Neural cell (in vitro differentiated cells): ENCODE measurements around the gene CACNA1F. TPM values are rescaled to one million over a fixed set of nuclear protein-coding genes. Genes with fewer than 3 reads are reported as not detected.

ENCODE experiments used
- H2AFZ ChIP-seq: fragments of 200-600, 300-800 bp; sonication (generic), shearing (Covaris generic); 2 replicates; pipeline ENCODE4 v1.6.0; 2014; ENCODE audit warnings: low read depth, mild to moderate bottlenecking, antibody characterized with exemption, low read length, moderate library complexity
- H3F3A ChIP-seq: fragments of 200-600 bp; shearing (Covaris generic); 2 replicates; pipeline ENCODE4 v1.6.1; 2016; ENCODE audit warnings: mild to moderate bottlenecking, moderate library complexity, mixed read lengths, antibody characterized with exemption, low read length; ENCODE audit not compliant: insufficient read depth, poor library complexity, severe bottlenecking
- H3K27ac ChIP-seq: fragments of 200-600, 300-800 bp; sonication (generic), shearing (Covaris generic); 2 replicates; pipeline ENCODE4 v1.5.1; 2014; ENCODE audit warnings: mild to moderate bottlenecking, low read length, moderate library complexity
- H3K27me3 ChIP-seq: fragments of 300-800, 200-600 bp; sonication (generic), shearing (Covaris generic); 2 replicates; pipeline ENCODE4 v1.6.0; 2014; ENCODE audit warnings: mild to moderate bottlenecking, low read depth, low read length, moderate library complexity; ENCODE audit not compliant: insufficient read depth
- H3K36me3 ChIP-seq: fragments of 300-800, 200-600 bp; sonication (generic), shearing (Covaris generic); 2 replicates; pipeline ENCODE4 v1.5.1; 2014; ENCODE audit warnings: mild to moderate bottlenecking, antibody characterized with exemption, low read length, moderate library complexity; ENCODE audit not compliant: insufficient read depth
- H3K4me2 ChIP-seq: fragments of 300-800, 200-600 bp; sonication (generic), shearing (Covaris generic); 2 replicates; pipeline ENCODE4 v1.6.0; 2014; ENCODE audit warnings: mild to moderate bottlenecking, low read length
- H3K4me3 ChIP-seq: fragments of 300-800, 200-600 bp; sonication (generic), shearing (Covaris generic); 2 replicates; pipeline ENCODE4 v1.5.1; 2014; ENCODE audit warnings: mild to moderate bottlenecking, low read length, moderate library complexity
- H3K79me2 ChIP-seq: fragments of 200-600 bp; shearing (Covaris generic); replicated peaks from 2 replicates; pipeline ENCODE4 v1.6.0; 2014; ENCODE audit warnings: mild to moderate bottlenecking, low read length, moderate library complexity; ENCODE audit not compliant: insufficient read depth
- H3K9ac ChIP-seq: fragments of 300-800, 200-600 bp; sonication (generic), shearing (Covaris generic); 2 replicates; pipeline ENCODE4 v1.6.1; 2016; ENCODE audit warnings: mild to moderate bottlenecking, low read length, mixed read lengths
- H3K9me2 ChIP-seq: fragments of 200-600 bp; shearing (Covaris generic); 2 replicates; pipeline ENCODE4 v1.6.1; 2016; ENCODE audit warnings: mild to moderate bottlenecking, low read length, mixed read lengths; ENCODE audit not compliant: insufficient read depth
- H3K9me3 ChIP-seq: fragments of 200-600, 300-800 bp; sonication (generic), shearing (Covaris generic); 2 replicates; pipeline ENCODE4 v1.6.1; 2016; ENCODE audit warnings: mild to moderate bottlenecking, mixed run types, low read length, moderate library complexity, mixed read lengths
- H4K20me1 ChIP-seq: fragments of 200-600 bp; shearing (Covaris generic); 2 replicates; pipeline ENCODE4 v1.6.1; 2016; ENCODE audit warnings: mild to moderate bottlenecking, mixed run types; ENCODE audit not compliant: insufficient read depth
- EP300 ChIP-seq: fragments of 450-650 bp; conservative IDR thresholded peaks from 2 replicates; pipeline ENCODE4 v1.6.1; 2014; ENCODE audit warnings: antibody characterized with exemption, mild to moderate bottlenecking, moderate library complexity; ENCODE audit not compliant: poor library complexity, severe bottlenecking
- EZH2 ChIP-seq: fragments of 200-600, 300-800 bp; shearing (Covaris generic), sonication (generic); IDR thresholded peaks from 2 replicates; pipeline ENCODE4 v1.6.1; 2014; ENCODE audit warnings: antibody characterized with exemption, low read length, borderline replicate concordance, mild to moderate bottlenecking; ENCODE audit not compliant: insufficient read depth, poor library complexity, severe bottlenecking
- MXI1 ChIP-seq: fragments of 450-650 bp; conservative IDR thresholded peaks from 2 replicates; pipeline ENCODE4 v1.6.1; 2014; ENCODE audit warnings: antibody characterized with exemption, mild to moderate bottlenecking; ENCODE audit not compliant: poor library complexity, severe bottlenecking
- POLR2AphosphoS5 ChIP-seq: IDR thresholded peaks from 2 replicates; pipeline ENCODE4 v1.6.1; 2012
- RAD21 ChIP-seq: fragments of 450-650 bp; conservative IDR thresholded peaks from 2 replicates; pipeline ENCODE4 v1.6.1; 2014; ENCODE audit warnings: antibody characterized with exemption, mild to moderate bottlenecking, moderate library complexity
- SMC3 ChIP-seq: fragments of 450-650 bp; conservative IDR thresholded peaks from 2 replicates; pipeline ENCODE4 v1.6.1; 2014; ENCODE audit warnings: antibody characterized with exemption, mild to moderate bottlenecking, moderate library complexity; ENCODE audit not compliant: poor library complexity
- TAF1 ChIP-seq: IDR thresholded peaks from 2 replicates; pipeline ENCODE4 v1.6.1; 2012; ENCODE audit warnings: low read depth
- polyA plus RNA-seq: library from polyadenylated mRNA; depleted of rRNA; stranded (reverse); fragments of >200 nt; gene quantifications from 2 replicates; pipeline ENCODE4 v1.2.3, GENCODE V29; 2014
- TF ChIP-seq, protein P1 (sequence below): fragments of 450-650 bp; IDR thresholded peaks from 2 replicates; pipeline ENCODE4 v1.5.1; 2014; ENCODE audit warnings: antibody characterized with exemption, mild to moderate bottlenecking, moderate library complexity; ENCODE audit not compliant: poor library complexity, severe bottlenecking
- TF ChIP-seq, protein P2 (sequence below): IDR thresholded peaks from 2 replicates; pipeline ENCODE4 v1.6.1; 2012; ENCODE audit warnings: borderline replicate concordance

CACNA1F gene
- polyA plus RNA-seq, 1 donor from 2014 or later: not detected

DNA sequence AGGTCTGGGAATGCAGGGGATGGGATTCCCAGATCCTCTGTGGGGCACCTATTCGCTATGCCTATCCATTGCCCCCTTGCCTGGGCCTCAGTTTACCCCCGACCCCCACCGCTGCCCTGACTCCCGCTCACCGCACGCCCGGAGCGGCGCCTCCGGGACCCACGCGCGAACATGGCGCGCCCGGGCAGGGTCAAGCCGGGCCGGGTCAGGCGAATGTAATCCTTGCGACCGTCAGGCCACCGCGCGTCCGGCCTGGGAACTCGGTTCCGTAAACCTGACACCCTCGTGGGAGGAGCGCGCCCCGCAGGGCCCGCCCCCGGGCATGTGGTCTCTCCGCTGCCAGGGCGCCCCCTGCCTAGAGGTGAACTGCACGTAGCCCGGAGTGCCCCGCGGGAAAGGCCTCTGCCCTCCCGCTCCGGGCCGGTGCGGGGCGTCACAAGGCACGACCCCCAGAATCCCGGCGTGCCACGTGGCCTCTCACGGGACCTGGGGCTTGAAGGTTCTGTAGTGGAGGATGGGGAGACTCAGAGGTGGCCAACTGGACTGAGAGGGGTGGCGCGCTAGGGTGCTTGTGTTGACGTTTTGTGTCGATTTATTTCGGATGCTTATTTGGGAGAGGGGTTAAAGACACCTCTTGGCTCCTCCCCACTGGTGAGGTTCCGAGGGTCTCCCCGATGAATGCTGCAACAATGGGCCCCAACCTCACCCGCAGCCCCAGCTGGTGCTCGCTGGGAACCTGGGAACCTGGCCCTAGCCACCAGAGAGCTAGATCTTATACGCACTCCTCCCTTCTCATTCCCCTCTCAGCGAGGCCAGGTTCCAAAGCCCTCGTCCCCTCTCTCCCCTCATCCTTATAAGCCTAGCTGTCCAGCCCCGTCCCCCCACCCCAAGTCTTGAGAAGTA lies 46.8 kb downstream of the CACNA1F start, which contains the start of gene PRICKLE3:
TSS of gene PRICKLE3 (minus strand) at position 249 of the 903 bp plus-strand sequence. CDS start at position 173, 76 bp downstream.
- no peak within 1 kb of the TSS for H3K27ac ChIP-seq

DNA sequence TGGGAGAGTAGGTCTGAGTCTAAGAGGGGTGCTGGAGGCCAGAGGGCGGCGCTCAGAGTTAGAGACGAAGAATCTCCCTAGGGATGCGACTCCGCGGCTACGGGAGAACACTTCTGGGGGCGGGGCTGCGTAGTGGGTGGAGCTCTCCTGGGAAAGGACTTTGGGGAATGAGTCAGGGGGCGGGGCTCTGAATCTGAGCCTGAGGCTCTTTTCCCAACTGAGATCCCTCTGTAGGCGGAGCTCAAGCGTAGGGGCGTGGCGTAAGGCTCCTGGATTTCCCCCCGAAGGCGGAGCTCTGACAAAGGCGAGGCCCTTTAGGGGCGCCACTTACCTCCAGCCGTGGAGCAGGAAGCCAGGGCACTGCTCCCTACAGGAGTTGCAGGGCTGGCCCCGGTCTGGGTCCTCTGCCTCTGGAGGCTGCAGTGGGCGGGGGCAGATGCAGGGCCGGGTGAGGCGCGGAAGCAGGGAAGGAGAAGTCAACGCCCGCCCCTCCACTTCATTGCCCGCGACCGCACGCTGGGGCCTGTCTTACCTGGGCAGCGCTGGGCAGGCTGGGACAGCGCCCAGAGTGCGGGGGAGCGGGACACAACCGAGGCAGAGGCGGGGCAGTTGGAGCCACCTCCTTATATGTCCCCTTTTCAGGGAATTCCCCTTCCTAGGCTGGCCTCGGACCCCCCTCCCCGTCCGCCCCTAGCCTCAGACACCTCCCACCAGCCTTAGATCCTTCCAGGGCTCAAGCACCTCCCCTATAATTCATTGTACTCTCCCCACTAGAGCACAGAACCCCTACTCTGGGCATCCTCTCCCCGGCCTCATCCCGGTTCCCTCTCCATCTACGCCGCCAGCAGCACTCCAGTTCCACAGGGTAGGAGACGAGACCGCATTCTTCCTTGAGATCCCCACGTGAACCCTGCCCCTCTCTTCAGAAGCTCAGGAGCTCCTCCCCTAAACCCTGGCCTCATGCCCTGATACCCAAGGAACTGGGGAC lies 48.6 kb downstream of the CACNA1F start:
- Histone ChIP-seq H3K4me3 (no peak overlapping the region), H3K4me2 (no peak overlapping the region), H3K9me2 (no peaks in the 10 kb centered on the region), H3K79me2 (no peaks in the 10 kb centered on the region), H4K20me1 (no peaks in the 10 kb centered on the region), H3K9me3 (no peaks in the 10 kb centered on the region), H3K27ac (no peak overlapping the region), H3K9ac (no peak overlapping the region), H3F3A (no peaks in the 10 kb centered on the region), H3K36me3 (no peaks in the 10 kb centered on the region), H3K27me3 (no peaks in the 10 kb centered on the region), H2AFZ (no peak overlapping the region)
- TF ChIP-seq TAF1 (no peak), POLR2AphosphoS5 (no peak), MXI1 (no peak), RAD21 (no peak)
- TF ChIP-seq, protein P1, sequence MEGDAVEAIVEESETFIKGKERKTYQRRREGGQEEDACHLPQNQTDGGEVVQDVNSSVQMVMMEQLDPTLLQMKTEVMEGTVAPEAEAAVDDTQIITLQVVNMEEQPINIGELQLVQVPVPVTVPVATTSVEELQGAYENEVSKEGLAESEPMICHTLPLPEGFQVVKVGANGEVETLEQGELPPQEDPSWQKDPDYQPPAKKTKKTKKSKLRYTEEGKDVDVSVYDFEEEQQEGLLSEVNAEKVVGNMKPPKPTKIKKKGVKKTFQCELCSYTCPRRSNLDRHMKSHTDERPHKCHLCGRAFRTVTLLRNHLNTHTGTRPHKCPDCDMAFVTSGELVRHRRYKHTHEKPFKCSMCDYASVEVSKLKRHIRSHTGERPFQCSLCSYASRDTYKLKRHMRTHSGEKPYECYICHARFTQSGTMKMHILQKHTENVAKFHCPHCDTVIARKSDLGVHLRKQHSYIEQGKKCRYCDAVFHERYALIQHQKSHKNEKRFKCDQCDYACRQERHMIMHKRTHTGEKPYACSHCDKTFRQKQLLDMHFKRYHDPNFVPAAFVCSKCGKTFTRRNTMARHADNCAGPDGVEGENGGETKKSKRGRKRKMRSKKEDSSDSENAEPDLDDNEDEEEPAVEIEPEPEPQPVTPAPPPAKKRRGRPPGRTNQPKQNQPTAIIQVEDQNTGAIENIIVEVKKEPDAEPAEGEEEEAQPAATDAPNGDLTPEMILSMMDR: no peak
- TF ChIP-seq, protein P2, sequence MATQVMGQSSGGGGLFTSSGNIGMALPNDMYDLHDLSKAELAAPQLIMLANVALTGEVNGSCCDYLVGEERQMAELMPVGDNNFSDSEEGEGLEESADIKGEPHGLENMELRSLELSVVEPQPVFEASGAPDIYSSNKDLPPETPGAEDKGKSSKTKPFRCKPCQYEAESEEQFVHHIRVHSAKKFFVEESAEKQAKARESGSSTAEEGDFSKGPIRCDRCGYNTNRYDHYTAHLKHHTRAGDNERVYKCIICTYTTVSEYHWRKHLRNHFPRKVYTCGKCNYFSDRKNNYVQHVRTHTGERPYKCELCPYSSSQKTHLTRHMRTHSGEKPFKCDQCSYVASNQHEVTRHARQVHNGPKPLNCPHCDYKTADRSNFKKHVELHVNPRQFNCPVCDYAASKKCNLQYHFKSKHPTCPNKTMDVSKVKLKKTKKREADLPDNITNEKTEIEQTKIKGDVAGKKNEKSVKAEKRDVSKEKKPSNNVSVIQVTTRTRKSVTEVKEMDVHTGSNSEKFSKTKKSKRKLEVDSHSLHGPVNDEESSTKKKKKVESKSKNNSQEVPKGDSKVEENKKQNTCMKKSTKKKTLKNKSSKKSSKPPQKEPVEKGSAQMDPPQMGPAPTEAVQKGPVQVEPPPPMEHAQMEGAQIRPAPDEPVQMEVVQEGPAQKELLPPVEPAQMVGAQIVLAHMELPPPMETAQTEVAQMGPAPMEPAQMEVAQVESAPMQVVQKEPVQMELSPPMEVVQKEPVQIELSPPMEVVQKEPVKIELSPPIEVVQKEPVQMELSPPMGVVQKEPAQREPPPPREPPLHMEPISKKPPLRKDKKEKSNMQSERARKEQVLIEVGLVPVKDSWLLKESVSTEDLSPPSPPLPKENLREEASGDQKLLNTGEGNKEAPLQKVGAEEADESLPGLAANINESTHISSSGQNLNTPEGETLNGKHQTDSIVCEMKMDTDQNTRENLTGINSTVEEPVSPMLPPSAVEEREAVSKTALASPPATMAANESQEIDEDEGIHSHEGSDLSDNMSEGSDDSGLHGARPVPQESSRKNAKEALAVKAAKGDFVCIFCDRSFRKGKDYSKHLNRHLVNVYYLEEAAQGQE: no peak

More for the DNA sequence above, 46.8 kb downstream of the CACNA1F start, which contains the start of gene PRICKLE3:
- Histone ChIP-seq H3K4me3 (no peak within 1 kb of the TSS), H3K9me2 (no peaks in the 10 kb centered on the region), H3K36me3 (no peaks in the 10 kb centered on the region), H3K4me2 (no peak within 1 kb of the TSS), H3F3A (no peaks in the 10 kb centered on the region), H3K79me2 (no peaks in the 10 kb centered on the region), H2AFZ (no peak within 1 kb of the TSS), H3K9me3 (no peaks in the 10 kb centered on the region), H3K9ac (no peak within 1 kb of the TSS), H4K20me1 (no peaks in the 10 kb centered on the region), H3K27me3 (no peaks in the 10 kb centered on the region)
- TF ChIP-seq MXI1 (no peak), SMC3 (no peak), TAF1 (no peak), EZH2 (no peak), RAD21 (no peak), POLR2AphosphoS5 (no peak), EP300 (no peak)
- TF ChIP-seq, protein P1: no peak
- TF ChIP-seq, protein P2: no peak
